Skeletal muscle tissue (tissue), 4 donors: ENCODE data around the gene ZPR1. TPM values are rescaled to one million over a fixed set of nuclear protein-coding genes. Genes with fewer than 3 reads are reported as not detected.

ENCODE experiments used
- H3K27ac ChIP-seq: one replicate; pipeline ENCODE4 v1.7.0; 2013; ENCODE audit warnings: mild to moderate bottlenecking, low read depth, low read length, inconsistent platforms
- H3K27me3 ChIP-seq, 3 donors: one replicate each; pipeline ENCODE4 v1.7.0; 2013; ENCODE audit warnings: low read length in 3 of 3; ENCODE audit not compliant: control insufficient read depth in 3 of 3, insufficient read depth in 3 of 3
- H3K36me3 ChIP-seq, 3 donors: one replicate each; pipeline ENCODE4 v1.7.0; 2013; ENCODE audit warnings: low read length in 3 of 3; ENCODE audit not compliant: control insufficient read depth in 3 of 3, insufficient read depth in 3 of 3
- H3K4me1 ChIP-seq, 3 donors: one replicate each; pipeline ENCODE4 v1.7.0; 2013; ENCODE audit warnings: low read length in 3 of 3, mild to moderate bottlenecking in 3 of 3; ENCODE audit not compliant: control insufficient read depth in 3 of 3, insufficient read depth in 3 of 3
- H3K4me3 ChIP-seq, 3 donors: one replicate each; pipeline ENCODE4 v1.7.0; 2013; ENCODE audit warnings: low read length in 3 of 3
- H3K9ac ChIP-seq, 3 donors: one replicate each; pipeline ENCODE4 v1.7.0; 2013; ENCODE audit warnings: low read length in 3 of 3, mild to moderate bottlenecking in 3 of 3, moderate library complexity in 2 of 3, low read depth in 1 of 3
- H3K9me3 ChIP-seq, 3 donors: one replicate each; pipeline ENCODE4 v1.7.0; 2013; ENCODE audit warnings: low read length in 3 of 3; ENCODE audit not compliant: control insufficient read depth in 3 of 3
- total RNA-seq: library from RNA; depleted of rRNA; stranded (reverse); fragments of >200 nt; gene quantifications from one replicate; pipeline ENCODE4 v1.2.3, GENCODE V29; 2014
- donor health status: Osteomylitis.

The ZPR1 gene
- total RNA-seq, 1 donor from 2014 or later = 16.7 TPM

DNA sequence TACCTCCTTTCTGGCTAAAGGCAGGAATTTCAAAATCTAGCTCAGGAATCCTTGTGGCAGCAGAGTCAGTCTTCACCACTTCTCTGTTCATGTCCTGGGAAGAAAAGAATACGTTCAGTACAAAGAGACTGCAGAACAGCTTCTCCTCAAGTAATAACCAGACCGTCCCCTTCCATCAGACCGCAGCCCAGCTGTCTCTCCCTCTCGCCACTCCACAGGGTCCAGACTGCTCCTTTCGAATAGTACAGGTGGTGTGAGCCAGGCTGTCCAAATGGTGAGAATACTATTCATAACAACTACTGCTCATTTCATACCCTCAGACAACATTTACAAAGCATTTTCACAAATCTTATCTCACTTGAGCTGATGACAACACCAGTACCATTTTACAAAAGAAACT lies 857 bp downstream of the ZPR1 start:
- peak overlapping the region; percentile 82 to 87 (median 87) for H3K4me3 ChIP-seq
- peak overlapping the region; percentile 80 to 90 (median 85) for H3K9ac ChIP-seq
- H3K36me3 ChIP-seq = peaks cover 32 to 40% (median 39%) of the 10 kb centered on the region in 3 donors
- H3K9me3 ChIP-seq = no peaks in the 10 kb centered on the region
- H3K4me1 ChIP-seq = peaks cover 20 to 29% (median 21%) of the 10 kb centered on the region in 3 donors
- no peak overlapping the region for H3K27ac ChIP-seq
- H3K27me3 ChIP-seq = peaks cover 0 to 3% (median 0%) of the 10 kb centered on the region in 3 donors

DNA sequence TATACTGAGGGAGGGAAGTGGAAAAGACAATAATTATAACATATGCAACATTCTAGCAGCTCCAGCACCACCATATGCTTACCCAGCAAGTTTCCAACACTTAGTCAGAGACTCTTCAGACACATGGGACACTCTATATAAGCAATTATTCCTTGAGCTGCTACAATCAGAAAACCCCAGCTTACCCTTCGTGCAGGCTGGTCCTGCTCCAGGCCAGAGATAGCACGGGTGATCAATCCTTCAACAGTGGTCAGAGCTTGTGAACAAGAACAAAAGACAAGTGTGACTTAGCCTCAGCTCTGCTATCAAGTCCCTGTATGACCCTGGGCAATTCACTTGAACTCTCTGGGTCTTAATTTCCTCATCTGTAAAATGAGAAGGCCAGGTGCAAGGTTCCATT lies 1.5 kb downstream of the ZPR1 start:
- no peaks in the 10 kb centered on the region for H3K9me3 ChIP-seq
- H3K4me1 ChIP-seq = peaks cover 16 to 24% (median 18%) of the 10 kb centered on the region in 3 donors
- no peak overlapping the region for H3K27ac ChIP-seq
- H3K36me3 ChIP-seq = peaks cover 33 to 44% (median 41%) of the 10 kb centered on the region in 3 donors
- H3K27me3 ChIP-seq = peaks cover 0 to 3% (median 0%) of the 10 kb centered on the region in 3 donors
- H3K9ac ChIP-seq = no peak overlapping the region
- no peak overlapping the region for H3K4me3 ChIP-seq

DNA sequence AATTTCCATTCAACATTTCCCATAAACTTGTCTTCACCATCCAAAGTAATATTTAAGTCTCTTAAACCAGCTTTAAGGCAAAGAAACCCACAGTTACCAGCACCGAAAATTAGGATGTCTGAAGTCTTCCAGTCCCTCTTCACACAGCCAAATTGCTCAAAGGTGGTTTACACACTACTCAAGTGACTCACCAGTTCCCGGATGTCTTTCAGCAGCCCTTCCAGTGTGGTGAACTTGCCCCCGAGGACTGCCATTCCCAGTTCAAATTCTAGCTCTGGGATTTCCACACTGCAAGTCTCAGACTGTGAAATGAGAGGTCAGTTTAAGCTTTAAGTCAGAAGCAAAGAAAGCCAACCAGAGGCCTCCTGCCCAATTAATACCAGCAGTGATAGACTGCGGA lies 5.1 kb downstream of the ZPR1 start:
- H3K27ac ChIP-seq = no peak overlapping the region
- peaks cover 8 to 12% (median 8%) of the 10 kb centered on the region in 3 donors for H3K4me1 ChIP-seq
- no peak overlapping the region for H3K4me3 ChIP-seq
- no peaks in the 10 kb centered on the region for H3K9me3 ChIP-seq
- H3K9ac ChIP-seq = no peak overlapping the region
- no peaks in the 10 kb centered on the region for H3K27me3 ChIP-seq
- H3K36me3 ChIP-seq = peaks cover 55 to 72% (median 72%) of the 10 kb centered on the region in 3 donors

DNA sequence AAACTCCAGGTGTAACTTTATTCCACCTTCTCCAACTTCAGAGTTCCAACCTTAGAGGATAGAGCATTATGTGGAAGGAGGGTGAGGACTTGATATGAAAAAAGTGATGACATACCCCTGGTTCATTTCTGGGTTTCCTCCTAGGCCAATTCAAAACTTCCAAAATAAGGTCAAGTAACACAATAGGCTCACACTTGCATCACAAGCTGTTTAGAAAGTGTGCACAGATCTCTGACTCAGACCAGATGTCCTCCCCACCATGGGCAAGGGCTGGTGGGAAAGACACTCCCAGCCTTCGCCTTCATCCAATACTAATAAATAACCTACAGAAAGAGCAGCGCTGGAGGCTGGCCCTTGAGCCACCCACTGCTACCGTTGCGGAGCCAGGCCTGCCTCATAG lies 9.3 kb downstream of the ZPR1 start:
- H3K36me3 ChIP-seq = peaks cover 37 to 53% (median 50%) of the 10 kb centered on the region in 3 donors
- H3K27me3 ChIP-seq = no peaks in the 10 kb centered on the region
- no peak overlapping the region for H3K27ac ChIP-seq
- H3K9me3 ChIP-seq = no peaks in the 10 kb centered on the region
- no peak overlapping the region for H3K9ac ChIP-seq
- peaks cover 0 to 3% (median under 1%) of the 10 kb centered on the region in 3 donors for H3K4me1 ChIP-seq
- no peak overlapping the region for H3K4me3 ChIP-seq

DNA sequence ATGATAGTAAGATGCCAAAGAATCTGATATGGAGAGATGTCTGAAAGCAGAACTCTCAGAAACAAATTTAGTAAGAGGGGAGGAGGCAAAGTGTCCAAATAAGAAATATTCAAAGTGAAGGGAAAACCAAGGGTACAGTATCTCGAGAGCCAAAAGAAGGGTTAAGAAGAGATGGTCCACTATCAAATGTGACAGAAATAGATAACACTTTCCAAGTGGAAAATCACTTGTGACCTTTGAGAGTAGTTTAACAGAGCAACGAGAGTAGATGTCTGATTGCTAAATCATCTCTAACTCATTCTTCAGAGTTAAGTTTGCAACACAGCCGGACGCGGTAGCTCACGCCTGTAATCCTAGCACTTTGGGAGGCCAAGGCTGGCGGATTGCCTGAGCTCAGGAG lies 10.8 kb downstream of the ZPR1 start:
- no peak overlapping the region for H3K9ac ChIP-seq
- H3K4me1 ChIP-seq = peaks cover 3 to 14% (median 5%) of the 10 kb centered on the region in 3 donors
- H3K9me3 ChIP-seq = no peaks in the 10 kb centered on the region
- no peak overlapping the region for H3K4me3 ChIP-seq
- H3K27ac ChIP-seq = no peak overlapping the region
- no peaks in the 10 kb centered on the region for H3K27me3 ChIP-seq
- peaks cover 26 to 38% (median 35%) of the 10 kb centered on the region in 3 donors for H3K36me3 ChIP-seq

DNA sequence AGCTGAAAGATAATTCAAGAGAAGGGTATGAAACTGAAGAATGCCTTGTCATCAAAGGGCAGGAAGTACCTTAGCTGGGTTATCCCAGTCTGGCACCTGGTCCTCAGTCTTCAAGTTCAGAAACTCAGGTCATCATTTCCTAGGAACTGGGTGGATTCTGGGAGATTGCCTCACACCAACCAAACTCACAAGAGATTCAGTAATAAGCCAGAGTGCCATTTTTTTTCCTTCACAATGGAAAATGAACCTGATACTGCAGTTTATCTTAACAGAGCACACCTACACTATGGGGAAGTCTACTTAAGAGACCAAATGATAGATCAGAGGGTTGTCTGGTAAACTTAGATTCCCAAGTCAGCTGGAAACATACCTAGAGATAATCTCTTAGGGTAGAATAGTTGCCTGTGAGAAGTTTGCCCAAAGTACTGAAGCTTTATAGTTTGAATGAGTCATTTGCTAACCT lies 11.3 kb downstream of the ZPR1 start:
- Histone ChIP-seq H3K27ac (no peak overlapping the region), H3K9ac (no peak overlapping the region), H3K36me3 (peaks cover 25 to 35% (median 33%) of the 10 kb centered on the region in 3 donors), H3K9me3 (no peaks in the 10 kb centered on the region), H3K4me1 (peaks cover 8 to 19% (median 10%) of the 10 kb centered on the region in 3 donors), H3K4me3 (no peak overlapping the region), H3K27me3 (no peaks in the 10 kb centered on the region)

DNA sequence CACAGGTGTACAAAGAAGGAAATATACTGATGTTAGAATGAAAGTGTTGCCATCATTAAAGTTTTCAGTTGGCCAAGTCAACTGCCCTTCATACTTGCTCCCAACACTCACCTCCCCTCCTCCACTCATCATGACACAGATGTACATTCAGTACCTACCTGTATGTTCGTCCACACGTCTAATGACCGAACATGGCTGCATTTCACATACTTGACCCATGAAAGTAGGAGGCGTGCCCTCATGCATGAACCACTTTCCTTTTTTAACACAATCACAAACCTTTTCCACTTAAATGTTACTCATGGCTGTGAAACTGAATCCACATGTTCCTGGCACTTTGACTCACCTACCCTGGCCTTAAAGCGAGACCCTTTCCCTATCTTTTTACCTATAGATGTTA lies 11.8 kb downstream of the ZPR1 start:
- no peak overlapping the region for H3K27ac ChIP-seq
- H3K4me1 ChIP-seq = peaks cover 11 to 21% (median 16%) of the 10 kb centered on the region in 3 donors
- no peaks in the 10 kb centered on the region for H3K9me3 ChIP-seq
- H3K27me3 ChIP-seq = no peaks in the 10 kb centered on the region
- no peak overlapping the region for H3K9ac ChIP-seq
- peaks cover 25 to 30% (median 29%) of the 10 kb centered on the region in 3 donors for H3K36me3 ChIP-seq
- no peak overlapping the region for H3K4me3 ChIP-seq

DNA sequence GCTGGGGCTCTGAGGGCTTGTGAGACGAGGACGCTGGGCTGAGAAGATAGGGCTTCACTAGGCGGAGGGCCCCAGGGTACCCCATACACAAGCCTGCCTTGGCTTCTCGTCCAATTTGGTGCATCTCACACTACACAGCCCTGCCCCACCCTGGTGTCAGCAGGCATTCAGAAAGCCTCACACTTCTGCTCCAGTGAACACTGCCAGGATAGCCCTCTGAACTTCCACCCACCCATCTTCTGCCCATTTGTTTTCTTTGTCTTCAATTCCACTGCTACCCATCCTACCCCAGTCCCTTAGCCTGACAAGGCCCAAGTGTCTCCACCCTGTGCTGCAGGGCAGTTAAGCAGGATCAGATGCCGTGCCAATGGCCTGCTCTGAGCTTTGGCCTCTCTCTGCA lies 13.2 kb downstream of the ZPR1 start:
- peaks cover 20 to 22% (median 20%) of the 10 kb centered on the region in 3 donors for H3K36me3 ChIP-seq
- no peaks in the 10 kb centered on the region for H3K27me3 ChIP-seq
- H3K4me3 ChIP-seq = no peak overlapping the region
- peaks cover 13 to 26% (median 17%) of the 10 kb centered on the region in 3 donors for H3K4me1 ChIP-seq
- H3K9me3 ChIP-seq = no peaks in the 10 kb centered on the region
- H3K9ac ChIP-seq = no peak overlapping the region
- H3K27ac ChIP-seq = no peak overlapping the region

DNA sequence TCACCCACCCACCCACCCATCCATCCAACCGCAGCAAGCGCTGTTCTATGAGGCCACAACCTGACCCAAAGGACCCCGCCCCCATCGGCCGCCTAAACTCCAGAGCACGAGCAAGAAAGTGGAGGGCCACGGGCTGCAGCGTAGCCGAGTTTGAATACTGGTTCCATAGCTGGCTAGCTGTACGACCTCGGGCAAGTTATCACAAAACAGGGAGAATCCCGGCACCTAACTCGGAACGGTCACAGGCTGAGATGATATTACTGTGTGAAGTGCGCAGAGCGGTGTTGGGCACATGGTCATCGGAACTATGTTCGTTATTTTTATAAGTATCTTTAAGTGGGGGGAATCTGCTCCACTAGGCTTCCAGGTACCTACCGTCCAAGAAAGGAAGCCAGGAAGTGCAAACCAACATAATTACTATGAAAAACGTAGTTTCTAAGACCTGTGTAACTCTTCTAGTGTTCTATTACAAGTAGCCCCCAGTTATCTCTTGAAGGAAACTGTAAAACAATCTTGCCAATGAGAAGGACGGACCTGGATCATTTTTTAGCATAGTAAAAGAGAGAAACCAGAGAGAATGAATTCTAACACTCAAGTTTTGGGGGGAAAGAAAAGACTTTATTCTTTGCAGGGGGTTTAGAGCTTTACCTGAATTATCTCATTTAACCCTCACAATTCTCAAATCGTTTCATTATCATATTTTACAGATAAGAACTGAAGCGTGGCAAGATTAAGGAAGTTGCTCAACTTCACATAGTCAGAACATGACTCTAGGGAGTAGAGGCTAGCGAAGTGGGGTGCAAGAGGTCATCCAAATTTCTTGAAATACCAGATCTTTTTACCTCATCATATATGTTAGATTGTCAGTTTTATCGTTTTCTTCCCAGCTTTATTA lies 14.4 kb downstream of the ZPR1 start:
- Histone ChIP-seq H3K9ac (peak overlapping the region; percentile 62 to 93 (median 83)), H3K9me3 (no peaks in the 10 kb centered on the region), H3K4me3 (peak overlapping the region; percentile 91 to 98 (median 91)), H3K36me3 (peaks cover 8 to 15% (median 9%) of the 10 kb centered on the region in 3 donors), H3K27me3 (no peaks in the 10 kb centered on the region), H3K4me1 (peaks cover 13 to 26% (median 17%) of the 10 kb centered on the region in 3 donors), H3K27ac (peak overlapping the region; percentile 55)
